Measurements from ENCODE around the gene SMG9. TPM values are rescaled to one million over a fixed set of nuclear protein-coding genes. Genes with fewer than 3 reads are reported as not detected.
"Not testable (repeated sequence)": the region's sequence is repeated elsewhere in the genome, so short reads cannot be mapped to it uniquely, and the experiment has no call there.

Gene SMG9
- total RNA-seq, 4 donors from 2014 or later, result 7.5 to 25.6 (median 22.3) TPM

GRCh38 chr19:43688059-43688701, 66.6 kb downstream of the SMG9 start:
- TF ChIP-seq POLR2A (IDR thresholded peaks at IDR 0.05; ENCODE audit: low read depth) (no peak), POLR2AphosphoS5 (IDR thresholded peaks at IDR 0.05) (no peak), EP300 (IDR thresholded peaks at IDR 0.05) (no peak)
- no peak overlapping the region for H3K4me3 ChIP-seq
- intact Hi-C loops (cut with DNase I), result no loop called here
- no peaks in the 10 kb centered on the region for H3K36me3 ChIP-seq
- DNase-seq (ENCODE audit: extremely low spot score), result no peak
- peaks cover 0 to 26% (median 19%) of the 10 kb centered on the region in 4 donors for H3K9me3 ChIP-seq
- WGBS, result 77% methylated on average over 10 of the region's 10 CpGs
- peaks cover 0 to 4% (median 0%) of the 10 kb centered on the region in 4 donors for H3K27me3 ChIP-seq
- H3K4me1 ChIP-seq, result no peaks in the 10 kb centered on the region
- no peak overlapping the region for H3K27ac ChIP-seq (replicated peaks in 1 of 4)

GRCh38 chr19:43687660-43687997, 67.1 kb downstream of the SMG9 start:
- TF ChIP-seq POLR2AphosphoS5 (IDR thresholded peaks at IDR 0.05), result no peak
- no peak for TF ChIP-seq POLR2A (IDR thresholded peaks at IDR 0.05; ENCODE audit: low read depth)
- no peak for TF ChIP-seq EP300 (IDR thresholded peaks at IDR 0.05)
- TF ChIP-seq CTCF (IDR thresholded peaks at IDR 0.05), result no peak
- H3K4me1 ChIP-seq, result no peaks in the 10 kb centered on the region
- H3K9me3 ChIP-seq, result peaks cover 0 to 26% (median 19%) of the 10 kb centered on the region in 4 donors
- WGBS, result 67% methylated on average over 1 of the region's 1 CpG
- intact Hi-C loops (cut with DNase I), result no loop called here
- no peaks in the 10 kb centered on the region for H3K36me3 ChIP-seq
- no peak overlapping the region for H3K4me3 ChIP-seq
- H3K27me3 ChIP-seq, result peaks cover 0 to 4% (median 0%) of the 10 kb centered on the region in 4 donors
- no peak for DNase-seq (ENCODE audit: extremely low spot score)
- H3K27ac ChIP-seq (replicated peaks in 1 of 4), result no peak overlapping the region

- no peak overlapping the region for H3K4me3 ChIP-seq
- DNase-seq (ENCODE audit: extremely low spot score), result no peak
- H3K36me3 ChIP-seq, result no peaks in the 10 kb centered on the region
- no peaks in the 10 kb centered on the region for H3K9me3 ChIP-seq
- H3K27me3 ChIP-seq, result no peaks in the 10 kb centered on the region
- no peaks in the 10 kb centered on the region for H3K4me1 ChIP-seq
- no peak overlapping the region for H3K27ac ChIP-seq (replicated peaks in 1 of 4)
- 85% methylated on average over 1 of the region's 1 CpG for WGBS
- intact Hi-C loops (cut with DNase I), result no loop called here
- TF ChIP-seq POLR2AphosphoS5 (IDR thresholded peaks at IDR 0.05) (no peak), CTCF (IDR thresholded peaks at IDR 0.05) (no peak), POLR2A (IDR thresholded peaks at IDR 0.05; ENCODE audit: low read depth) (no peak), EP300 (IDR thresholded peaks at IDR 0.05) (no peak)
Measured at GRCh38 chr19:43684326-43684725, 70.4 kb downstream of the SMG9 start.

- Histone ChIP-seq H3K36me3 (no peaks in the 10 kb centered on the region), H3K27ac (replicated peaks in 1 of 4) (no peak overlapping the region), H3K27me3 (no peaks in the 10 kb centered on the region), H3K4me1 (no peaks in the 10 kb centered on the region), H3K4me3 (no peak overlapping the region), H3K9me3 (no peaks in the 10 kb centered on the region)
- TF ChIP-seq POLR2AphosphoS5 (IDR thresholded peaks at IDR 0.05), result no peak
- no peak for TF ChIP-seq POLR2A (IDR thresholded peaks at IDR 0.05; ENCODE audit: low read depth)
- no peak for TF ChIP-seq CTCF (IDR thresholded peaks at IDR 0.05)
- no peak for TF ChIP-seq EP300 (IDR thresholded peaks at IDR 0.05)
- DNase-seq (ENCODE audit: extremely low spot score), result no peak
- WGBS, result 97% methylated on average over 2 of the region's 2 CpGs
- intact Hi-C loops (cut with DNase I), result no loop called here
Measured at GRCh38 chr19:43683905-43684304, 70.9 kb downstream of the SMG9 start.

GRCh38 chr19:43682824-43683661, 71.7 kb downstream of the SMG9 start:
- no peaks in the 10 kb centered on the region for H3K36me3 ChIP-seq
- intact Hi-C loops (cut with DNase I), result no loop called here

GRCh38 chr19:43682269-43682668, 72.5 kb downstream of the SMG9 start:
- H3K36me3 ChIP-seq; intact Hi-C loops (cut with DNase I); H3K4me3 ChIP-seq; H3K27me3 ChIP-seq; H3K4me1 ChIP-seq; H3K9me3 ChIP-seq; DNase-seq (ENCODE audit: extremely low spot score); H3K27ac ChIP-seq (replicated peaks in 1 of 4): not testable (repeated sequence)
- 91% methylated on average over 5 of the region's 5 CpGs for WGBS

More at GRCh38 chr19:43682824-43683661, 71.7 kb downstream of the SMG9 start:
- WGBS, result 61% methylated on average over 11 of the region's 11 CpGs
- no peak for TF ChIP-seq POLR2AphosphoS5 (IDR thresholded peaks at IDR 0.05)
- no peak for TF ChIP-seq POLR2A (IDR thresholded peaks at IDR 0.05; ENCODE audit: low read depth)
- TF ChIP-seq EP300 (IDR thresholded peaks at IDR 0.05), result no peak
- no peak for TF ChIP-seq CTCF (IDR thresholded peaks at IDR 0.05)
- H3K4me3 ChIP-seq, result no peak overlapping the region
- DNase-seq (ENCODE audit: extremely low spot score), result no peak
- H3K9me3 ChIP-seq, result no peaks in the 10 kb centered on the region
- H3K27ac ChIP-seq (replicated peaks in 1 of 4), result no peak overlapping the region
- peaks cover 0 to 4% (median 0%) of the 10 kb centered on the region in 4 donors for H3K4me1 ChIP-seq
- no peaks in the 10 kb centered on the region for H3K27me3 ChIP-seq
